Nephron (organoid): Measurements from ENCODE around the gene SMLR1.

Experiments used
- H3K27ac Mint-ChIP-seq, 3 experiments: 2 replicates each; pipeline ENCODE4 v1.8.0; 2020; ENCODE audit warnings: mixed read lengths in 3 of 3, mild to moderate bottlenecking in 2 of 3, moderate library complexity in 1 of 3
- H3K27me3 Mint-ChIP-seq: 2 replicates; pipeline ENCODE4 v1.8.0; 2021; ENCODE audit warnings: low read depth, mild to moderate bottlenecking, moderate library complexity, mixed read lengths
- H3K36me3 Mint-ChIP-seq: 2 replicates; pipeline ENCODE4 v1.8.0; 2020; ENCODE audit warnings: low read depth, mixed read lengths
- H3K4me1 Mint-ChIP-seq: 2 replicates; pipeline ENCODE4 v1.8.0; 2020; ENCODE audit warnings: mixed read lengths
- H3K4me3 Mint-ChIP-seq, 3 experiments: 2 replicates each; pipeline ENCODE4 v1.8.0; 2020; ENCODE audit warnings: mild to moderate bottlenecking in 3 of 3, mixed read lengths in 3 of 3, moderate library complexity in 2 of 3
- H3K9me3 Mint-ChIP-seq: 2 replicates; pipeline ENCODE4 v1.8.0; 2020; ENCODE audit warnings: mixed read lengths
- CTCF ChIP-seq, 3 experiments: fragments of 200-600 bp; sonication (generic); IDR thresholded peaks; one replicate each; pipeline ENCODE4 v1.5.0; 2021; ENCODE audit warnings: antibody characterized with exemption in 3 of 3; ENCODE audit not compliant: unreplicated experiment in 3 of 3

SMLR1 gene

GRCh38 chr6:130815200-130816071 is 11.8 kb upstream of the SMLR1 start:
- no peak overlapping the region for H3K4me3 Mint-ChIP-seq
- no peaks in the 10 kb centered on the region for H3K27me3 Mint-ChIP-seq
- H3K27ac Mint-ChIP-seq = no peak overlapping the region
- TF ChIP-seq CTCF (IDR thresholded peaks at IDR 0.05; ENCODE audit: unreplicated experiment in 3 of 3) = no peak
- H3K36me3 Mint-ChIP-seq = no peaks in the 10 kb centered on the region
- peaks cover 4% of the 10 kb centered on the region for H3K4me1 Mint-ChIP-seq
- H3K9me3 Mint-ChIP-seq = peaks cover 23% of the 10 kb centered on the region

DNA sequence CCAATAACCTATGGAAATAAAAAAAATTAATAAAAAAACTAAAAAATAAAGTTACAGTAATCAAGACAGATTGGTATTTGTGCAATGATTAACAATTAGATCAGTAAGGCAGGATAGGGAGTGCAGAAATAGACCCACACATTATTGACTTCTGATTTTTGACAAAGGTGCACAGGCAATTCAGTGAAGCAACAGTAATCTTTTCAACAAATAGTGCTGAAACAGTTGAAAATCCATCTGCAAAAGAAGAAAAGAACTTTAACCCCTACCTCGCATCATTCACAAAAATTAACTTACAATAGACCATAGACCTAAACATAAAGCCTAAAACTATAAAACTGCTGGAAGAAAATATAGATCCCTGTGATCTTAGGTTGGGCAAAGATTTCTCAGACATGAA is 4.5 kb upstream of the SMLR1 start:
- Mint-ChIP-seq H3K27me3 (no peaks in the 10 kb centered on the region), H3K4me1 (peaks cover 1% of the 10 kb centered on the region), H3K9me3 (peaks cover 30% of the 10 kb centered on the region), H3K4me3 (no peak overlapping the region), H3K27ac (no peak overlapping the region), H3K36me3 (no peaks in the 10 kb centered on the region)
- TF ChIP-seq CTCF (IDR thresholded peaks at IDR 0.05; ENCODE audit: unreplicated experiment in 3 of 3) = no peak

GRCh38 chr6:130824978-130825694 is 2.1 kb upstream of the SMLR1 start:
- no peaks in the 10 kb centered on the region for H3K36me3 Mint-ChIP-seq
- H3K4me3 Mint-ChIP-seq = no peak overlapping the region
- no peak overlapping the region for H3K27ac Mint-ChIP-seq
- H3K27me3 Mint-ChIP-seq = no peaks in the 10 kb centered on the region
- H3K4me1 Mint-ChIP-seq = peaks cover 11% of the 10 kb centered on the region
- TF ChIP-seq CTCF (IDR thresholded peaks at IDR 0.05; ENCODE audit: unreplicated experiment in 3 of 3) = no peak
- peaks cover 18% of the 10 kb centered on the region for H3K9me3 Mint-ChIP-seq

DNA sequence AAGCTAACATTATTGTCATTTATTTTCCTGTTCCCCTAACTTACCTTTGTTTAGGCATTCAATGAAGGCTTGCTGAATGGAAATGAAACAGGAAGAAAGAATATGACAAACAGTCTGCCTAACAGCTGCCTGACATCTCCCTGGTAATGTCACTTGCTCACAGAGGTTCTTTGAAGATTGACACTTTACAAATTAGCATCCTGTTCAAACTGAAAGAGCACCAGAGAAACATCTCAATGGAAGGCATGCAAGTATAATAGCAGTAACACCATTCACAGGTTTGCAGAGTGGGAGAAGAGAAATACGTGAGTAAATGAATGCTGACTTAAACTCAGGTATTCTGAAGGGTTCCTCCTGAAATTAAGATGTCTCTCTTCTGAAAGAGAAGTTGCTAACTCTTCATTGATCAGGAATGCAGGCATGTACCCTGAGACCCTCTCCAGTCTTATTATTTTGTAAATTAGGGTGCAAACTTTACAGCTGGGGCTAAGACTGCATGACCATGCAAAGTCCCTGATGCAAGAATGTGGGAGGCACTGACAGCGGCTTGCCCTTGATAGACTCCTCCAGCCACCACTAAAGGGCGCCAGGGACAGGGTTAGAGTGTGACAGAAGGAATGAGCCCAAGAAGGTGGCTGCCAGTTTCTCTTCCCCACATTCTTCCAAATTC is 1.3 kb upstream of the SMLR1 start:
- Mint-ChIP-seq H3K36me3 (no peaks in the 10 kb centered on the region), H3K4me1 (peaks cover 11% of the 10 kb centered on the region), H3K9me3 (peaks cover 12% of the 10 kb centered on the region), H3K27ac (no peak overlapping the region), H3K27me3 (no peaks in the 10 kb centered on the region), H3K4me3 (no peak overlapping the region)
- no peak for TF ChIP-seq CTCF (IDR thresholded peaks at IDR 0.05; ENCODE audit: unreplicated experiment in 3 of 3)

DNA sequence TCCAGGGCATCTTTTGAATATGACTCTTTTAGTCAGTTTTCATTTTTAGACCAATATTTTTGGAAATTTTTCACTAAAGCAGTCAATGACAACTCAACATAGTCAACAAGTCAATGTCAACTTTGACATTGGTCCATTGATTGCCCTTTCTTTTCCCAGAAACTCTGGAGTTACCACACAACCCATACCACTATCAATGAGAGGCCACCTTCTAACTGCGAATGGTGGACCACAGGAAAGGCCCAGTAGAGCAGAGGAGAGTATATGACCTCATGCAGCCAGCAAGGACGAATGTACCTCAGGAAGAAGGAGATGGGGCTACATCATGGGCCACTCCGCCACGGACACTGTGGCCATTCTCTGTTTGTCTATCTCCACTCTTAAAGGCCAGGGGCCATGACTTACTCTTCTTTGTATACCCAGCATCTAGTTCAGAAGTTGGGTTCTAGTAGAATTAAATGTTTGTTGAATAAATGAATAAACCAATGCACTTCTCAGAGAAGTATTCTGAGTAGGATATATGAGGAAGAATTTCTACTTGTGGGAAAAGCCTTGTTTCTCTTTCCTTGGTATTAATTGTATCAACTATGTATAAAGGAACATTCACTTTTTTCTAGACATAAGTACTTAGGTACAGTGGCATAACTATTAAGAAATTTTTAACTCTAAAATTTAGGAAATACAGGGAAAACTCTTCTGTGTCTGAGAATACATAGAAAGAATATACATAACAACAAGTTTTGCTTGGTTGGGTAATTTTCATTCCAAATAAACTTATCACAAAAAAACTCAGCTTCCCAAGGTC is 562 bp upstream of the SMLR1 start:
- Mint-ChIP-seq H3K9me3 (peaks cover 9% of the 10 kb centered on the region), H3K27me3 (no peaks in the 10 kb centered on the region), H3K27ac (no peak overlapping the region), H3K4me1 (peaks cover 11% of the 10 kb centered on the region), H3K4me3 (no peak overlapping the region), H3K36me3 (no peaks in the 10 kb centered on the region)
- TF ChIP-seq CTCF (IDR thresholded peaks at IDR 0.05; ENCODE audit: unreplicated experiment in 3 of 3) = no peak
